ENCODE data around the gene ALDH1B1.

ALDH1B1 gene

DNA sequence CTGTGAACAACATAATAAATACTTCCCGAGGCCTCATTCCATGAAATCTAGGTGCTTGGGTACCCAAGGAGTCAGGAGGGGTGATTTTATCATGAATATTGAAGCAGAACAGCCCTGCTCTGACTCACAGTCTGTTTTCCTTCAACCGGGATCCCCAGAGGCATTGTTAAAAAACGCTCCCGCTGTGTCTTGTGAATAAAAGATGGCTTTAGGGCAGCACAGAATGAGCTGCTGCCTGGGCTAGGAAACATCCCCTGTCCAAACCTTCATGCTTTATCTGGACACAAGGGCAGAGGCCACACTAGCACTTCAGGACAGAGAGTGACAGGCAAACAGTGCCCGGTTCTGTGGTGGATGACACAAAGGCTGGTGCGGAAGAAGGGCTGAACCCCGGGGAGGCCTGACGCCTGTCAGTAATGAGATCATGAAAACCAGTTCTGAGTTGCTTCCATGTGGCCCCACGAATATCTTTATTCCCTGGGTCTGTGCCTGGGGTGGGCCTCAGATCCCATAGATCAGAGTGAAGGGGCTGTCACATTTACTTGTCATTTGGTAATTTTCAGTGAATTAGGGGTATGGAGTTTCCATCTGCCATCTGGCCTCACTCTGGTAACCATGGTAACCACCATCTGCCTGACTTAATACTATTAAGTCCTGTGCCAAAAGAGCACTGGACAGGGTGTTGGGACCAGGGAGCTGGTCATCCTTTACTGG is 29.2 kb downstream of the ALDH1B1 start:
- Histone ChIP-seq H3K9me3 (ENCODE audit: control insufficient read depth, low read length) (no peaks in the 10 kb centered on the region), H2AFZ (no peak overlapping the region), H3K79me2 (no peaks in the 10 kb centered on the region), H3K9ac (no peak overlapping the region), H3K4me2 (ENCODE audit: low read length) (no peak overlapping the region), H3K4me3 (ENCODE audit: low read depth, low read length) (no peak overlapping the region), H3K27me3 (ENCODE audit: control insufficient read depth, insufficient read depth, low read length) (no peaks in the 10 kb centered on the region), H3K4me1 (no peaks in the 10 kb centered on the region), H3K36me3 (ENCODE audit: control insufficient read depth, insufficient read depth, low read length) (no peaks in the 10 kb centered on the region), H3K27ac (no peak overlapping the region)
- TF ChIP-seq CTCF (IDR thresholded peaks at IDR 0.05) = no peak

DNA sequence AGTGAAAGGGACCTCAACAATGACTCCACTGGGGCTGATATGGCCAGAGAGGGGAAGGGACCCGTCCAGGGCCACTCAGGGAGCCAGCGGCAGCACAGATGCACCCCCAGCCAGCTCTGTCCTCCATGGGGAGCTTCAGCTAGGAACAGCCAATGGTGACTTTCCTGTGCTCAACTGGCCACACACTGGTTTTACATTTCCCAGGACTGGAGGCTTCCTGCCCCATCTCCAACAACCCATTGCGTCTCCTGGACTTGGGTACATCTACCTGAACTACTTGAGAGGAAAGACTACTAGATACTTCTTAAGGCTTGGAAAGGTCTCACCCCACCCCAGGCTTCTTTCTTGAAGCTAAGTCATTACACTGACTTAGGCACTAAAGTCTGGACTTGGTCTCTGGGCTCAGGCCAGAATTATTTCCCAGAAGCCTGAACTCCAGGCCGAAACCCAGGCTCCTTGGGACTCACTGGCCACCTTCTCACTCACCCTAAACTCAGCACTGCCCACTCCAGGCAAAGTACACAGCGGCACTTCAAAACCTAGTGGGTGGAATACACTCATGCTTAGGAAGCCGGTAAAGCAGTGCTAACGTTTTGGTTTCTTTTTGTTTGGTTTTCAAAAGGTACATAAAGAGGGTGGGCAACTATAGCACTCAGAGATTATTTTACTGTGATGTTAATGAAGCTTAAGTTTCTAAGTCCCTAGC is 30.2 kb downstream of the ALDH1B1 start:
- no peak overlapping the region for H3K9ac ChIP-seq
- no peak for TF ChIP-seq CTCF (IDR thresholded peaks at IDR 0.05)
- no peaks in the 10 kb centered on the region for H3K36me3 ChIP-seq (ENCODE audit: control insufficient read depth, insufficient read depth, low read length)
- H3K4me1 ChIP-seq = no peaks in the 10 kb centered on the region
- H3K4me3 ChIP-seq (ENCODE audit: low read depth, low read length) = no peak overlapping the region
- no peak overlapping the region for H2AFZ ChIP-seq
- no peaks in the 10 kb centered on the region for H3K79me2 ChIP-seq
- no peak overlapping the region for H3K4me2 ChIP-seq (ENCODE audit: low read length)
- H3K9me3 ChIP-seq (ENCODE audit: control insufficient read depth, low read length) = no peaks in the 10 kb centered on the region
- H3K27ac ChIP-seq = no peak overlapping the region
- no peaks in the 10 kb centered on the region for H3K27me3 ChIP-seq (ENCODE audit: control insufficient read depth, insufficient read depth, low read length)

DNA sequence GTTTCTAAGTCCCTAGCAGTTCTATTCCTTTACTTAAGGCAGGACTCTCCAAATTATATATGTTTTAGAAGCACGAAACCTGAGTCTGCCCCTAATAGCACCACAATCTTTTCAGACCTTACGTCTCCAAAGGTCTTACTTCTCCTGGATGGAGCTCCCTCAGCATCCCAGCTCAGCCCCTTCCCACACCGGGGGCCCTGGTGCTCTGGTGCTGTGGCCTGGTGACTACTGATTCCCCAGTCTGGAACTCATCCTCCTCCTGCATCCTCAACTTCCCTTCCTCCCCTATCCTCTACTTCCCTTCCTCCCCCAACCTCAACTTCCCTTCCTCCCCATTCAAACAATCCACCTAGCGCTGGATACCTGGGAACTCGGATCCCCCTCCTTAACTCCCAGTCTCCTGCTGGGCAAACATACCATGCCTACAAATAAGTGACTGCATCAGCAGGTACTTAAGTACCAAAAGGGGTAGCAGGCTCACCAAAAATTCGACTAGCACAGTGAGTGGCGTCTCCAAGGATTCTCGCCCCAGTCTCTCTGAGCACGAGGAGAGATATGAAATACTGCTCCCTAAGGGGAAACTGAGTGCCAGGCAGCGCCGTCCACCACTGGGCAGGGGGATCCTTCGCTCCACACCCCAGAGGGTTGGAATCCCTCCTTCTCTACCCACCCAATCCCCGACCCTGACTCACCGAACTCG is 30.9 kb downstream of the ALDH1B1 start:
- H3K9ac ChIP-seq = no peak overlapping the region
- H3K9me3 ChIP-seq (ENCODE audit: control insufficient read depth, low read length) = no peaks in the 10 kb centered on the region
- no peak for TF ChIP-seq CTCF (IDR thresholded peaks at IDR 0.05)
- no peaks in the 10 kb centered on the region for H3K4me1 ChIP-seq
- H3K4me3 ChIP-seq (ENCODE audit: low read depth, low read length) = no peak overlapping the region
- no peak overlapping the region for H3K27ac ChIP-seq
- H2AFZ ChIP-seq = no peak overlapping the region
- no peak overlapping the region for H3K4me2 ChIP-seq (ENCODE audit: low read length)
- H3K79me2 ChIP-seq = no peaks in the 10 kb centered on the region
- no peaks in the 10 kb centered on the region for H3K36me3 ChIP-seq (ENCODE audit: control insufficient read depth, insufficient read depth, low read length)
- no peaks in the 10 kb centered on the region for H3K27me3 ChIP-seq (ENCODE audit: control insufficient read depth, insufficient read depth, low read length)

DNA sequence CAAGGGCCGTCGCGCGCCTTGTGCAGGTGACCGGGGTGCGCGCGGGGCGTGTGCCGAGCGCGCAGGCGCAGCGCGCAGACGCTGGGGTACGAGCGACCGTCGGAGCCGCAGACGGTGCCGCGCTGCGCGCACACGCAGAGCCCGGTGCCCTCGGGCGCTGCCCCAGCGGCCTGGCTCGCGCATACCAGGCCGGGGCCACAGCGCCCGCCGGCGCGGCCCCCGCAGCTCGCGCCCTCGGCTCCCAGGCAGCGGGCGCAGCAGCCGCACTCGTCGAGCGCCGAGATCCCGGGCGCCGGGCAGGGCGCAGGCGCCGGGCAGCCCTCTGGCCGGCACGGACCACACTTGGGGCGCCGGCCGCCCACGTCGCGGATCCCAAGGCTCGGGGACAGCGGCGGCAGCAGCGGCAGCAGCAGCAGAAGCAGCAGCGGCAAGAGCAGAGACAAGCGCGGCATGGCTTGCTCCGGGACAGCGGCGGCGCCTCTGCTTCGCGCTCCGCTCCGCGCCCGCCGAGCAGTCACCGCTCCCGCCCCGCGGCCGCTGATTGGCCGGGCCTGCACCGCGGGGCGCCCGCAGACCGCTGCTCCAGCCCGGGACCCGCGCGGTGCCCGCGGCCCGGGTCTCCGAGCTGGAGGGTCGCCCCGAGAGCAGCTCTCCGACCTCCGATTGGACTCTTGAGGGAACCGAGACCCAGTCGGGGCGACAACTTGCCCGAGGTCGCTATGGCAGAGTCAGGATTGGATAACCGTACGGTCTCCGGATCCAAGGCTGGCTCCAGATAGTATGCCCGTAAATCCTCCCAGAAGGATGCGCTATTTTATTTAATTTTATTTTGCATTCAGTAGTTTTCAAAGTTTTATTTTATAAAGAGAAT is 31.7 kb downstream of the ALDH1B1 start, which contains the start of gene IGFBPL1:
Gene IGFBPL1 (minus strand): TSS at position 482 of the 871 bp plus-strand sequence. CDS start 30 bp downstream, at position 452.
- Histone ChIP-seq H3K79me2 (no peaks in the 10 kb centered on the region), H3K4me3 (ENCODE audit: low read depth, low read length) (no peak within 1 kb of the TSS), H3K27ac (no peak within 1 kb of the TSS), H3K4me1 (no peaks in the 10 kb centered on the region), H3K27me3 (ENCODE audit: control insufficient read depth, insufficient read depth, low read length) (no peaks in the 10 kb centered on the region), H3K9me3 (ENCODE audit: control insufficient read depth, low read length) (no peaks in the 10 kb centered on the region), H3K4me2 (ENCODE audit: low read length) (peak within 1 kb of the TSS; percentile 71), H3K36me3 (ENCODE audit: control insufficient read depth, insufficient read depth, low read length) (no peaks in the 10 kb centered on the region), H2AFZ (no peak within 1 kb of the TSS), H3K9ac (no peak within 1 kb of the TSS)
- TF ChIP-seq CTCF (IDR thresholded peaks at IDR 0.05) = no peak

Measured in parathyroid adenoma (tissue), 2 donors.